Right atrium auricular region (tissue), 2 donors: ENCODE data around the gene ADAMTS2. TPM values are rescaled to one million over a fixed set of nuclear protein-coding genes. Genes with fewer than 3 reads are reported as not detected.

Source experiments
- DNase-seq: peaks from one replicate; pipeline ENCODE4 v3.0.0-alpha.2; 2019; ENCODE audit warnings: low spot score
- H3K27ac ChIP-seq, 2 donors: fragments of 200-600 bp; sonication (generic); 1 replicate in 1 of 2; 2 replicates in 1 of 2; pipeline ENCODE4 v1.5.1; 2016 to 2019
- H3K27me3 ChIP-seq, 2 donors: fragments of 200-600 bp; sonication (generic); one replicate each; pipeline versions ENCODE4 v1.5.1 to v1.6.0; 2017 to 2019
- H3K36me3 ChIP-seq: fragments of 200-600 bp; sonication (generic); one replicate; pipeline ENCODE4 v1.5.1; 2016
- H3K4me1 ChIP-seq, 2 donors: fragments of 200-600 bp; sonication (generic); one replicate each; pipeline versions ENCODE4 v1.5.1 to v1.6.0; 2017 to 2019
- H3K4me3 ChIP-seq, 2 donors: fragments of 200-600 bp; sonication (generic); 1 replicate in 1 of 2; 2 replicates in 1 of 2; pipeline ENCODE4 v1.5.1; 2017 to 2019; ENCODE audit warnings: mild to moderate bottlenecking in 1 of 2, moderate library complexity in 1 of 2
- H3K9me3 ChIP-seq, 2 donors: fragments of 200-600 bp; sonication (generic); one replicate each; pipeline ENCODE4 v1.5.1; 2019
- total RNA-seq, 2 donors: library from RNA; depleted of rRNA; stranded (reverse); fragments of >200 nt; gene quantifications; one replicate each; pipeline ENCODE4 v1.1.0, GENCODE V29; 2016
- TF ChIP-seq, protein P1 (sequence below), 2 donors: fragments of 200-600 bp; sonication (generic); IDR thresholded peaks; one replicate each; pipeline ENCODE4 v1.5.1; 2019; ENCODE audit warnings: antibody characterized with exemption in 2 of 2

ADAMTS2 gene
- total RNA-seq, 2 donors from 2014 or later: 13.6 to 13.7 TPM

DNA sequence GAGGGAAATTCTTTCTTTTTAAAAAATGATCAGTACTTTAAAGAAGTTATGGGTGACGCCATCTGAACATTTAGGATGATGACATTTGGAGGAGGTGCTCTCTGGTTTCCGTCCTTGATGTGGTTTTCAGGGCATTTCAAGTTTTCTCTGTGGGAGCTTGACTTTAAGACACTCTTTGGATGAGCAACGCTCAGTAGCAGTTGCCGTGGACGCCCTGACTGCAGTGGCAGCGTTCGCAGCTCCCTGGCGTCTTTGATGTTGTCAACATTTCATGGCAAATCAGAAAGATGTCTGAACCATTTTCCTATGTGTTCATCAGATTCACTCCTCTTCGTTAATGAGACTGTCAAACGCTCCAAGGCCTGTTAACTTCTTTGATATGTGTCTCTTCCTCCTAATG lies 199.0 kb downstream of the ADAMTS2 start:
- H3K9me3 ChIP-seq: no peaks in the 10 kb centered on the region
- no peaks in the 10 kb centered on the region for H3K4me1 ChIP-seq
- no peak for DNase-seq
- H3K27ac ChIP-seq: no peak overlapping the region
- no peak overlapping the region for H3K4me3 ChIP-seq
- no peaks in the 10 kb centered on the region for H3K27me3 ChIP-seq
- TF ChIP-seq, protein P1, sequence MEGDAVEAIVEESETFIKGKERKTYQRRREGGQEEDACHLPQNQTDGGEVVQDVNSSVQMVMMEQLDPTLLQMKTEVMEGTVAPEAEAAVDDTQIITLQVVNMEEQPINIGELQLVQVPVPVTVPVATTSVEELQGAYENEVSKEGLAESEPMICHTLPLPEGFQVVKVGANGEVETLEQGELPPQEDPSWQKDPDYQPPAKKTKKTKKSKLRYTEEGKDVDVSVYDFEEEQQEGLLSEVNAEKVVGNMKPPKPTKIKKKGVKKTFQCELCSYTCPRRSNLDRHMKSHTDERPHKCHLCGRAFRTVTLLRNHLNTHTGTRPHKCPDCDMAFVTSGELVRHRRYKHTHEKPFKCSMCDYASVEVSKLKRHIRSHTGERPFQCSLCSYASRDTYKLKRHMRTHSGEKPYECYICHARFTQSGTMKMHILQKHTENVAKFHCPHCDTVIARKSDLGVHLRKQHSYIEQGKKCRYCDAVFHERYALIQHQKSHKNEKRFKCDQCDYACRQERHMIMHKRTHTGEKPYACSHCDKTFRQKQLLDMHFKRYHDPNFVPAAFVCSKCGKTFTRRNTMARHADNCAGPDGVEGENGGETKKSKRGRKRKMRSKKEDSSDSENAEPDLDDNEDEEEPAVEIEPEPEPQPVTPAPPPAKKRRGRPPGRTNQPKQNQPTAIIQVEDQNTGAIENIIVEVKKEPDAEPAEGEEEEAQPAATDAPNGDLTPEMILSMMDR (IDR thresholded peaks at IDR 0.05): no peak
- H3K36me3 ChIP-seq: no peaks in the 10 kb centered on the region

DNA sequence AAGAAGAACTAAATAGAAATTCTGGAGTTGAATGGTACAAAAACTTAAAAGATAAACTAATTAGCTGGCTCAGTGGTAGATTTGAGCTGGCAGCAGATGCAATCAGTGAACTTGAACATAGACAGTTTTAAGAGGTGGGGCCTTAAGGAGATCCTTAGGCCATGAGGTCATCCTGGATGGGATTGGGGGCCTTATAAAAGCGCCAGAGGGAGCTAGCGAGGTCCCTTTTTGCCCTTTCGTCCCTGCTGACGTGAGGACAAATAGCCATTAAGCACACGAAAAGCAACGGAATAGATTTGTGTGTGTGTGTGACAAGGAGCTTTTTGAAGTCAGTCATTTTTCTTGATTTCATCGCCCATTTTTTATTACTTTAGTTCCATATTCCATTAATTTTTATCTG lies 201.8 kb downstream of the ADAMTS2 start:
- no peaks in the 10 kb centered on the region for H3K36me3 ChIP-seq
- no peak for DNase-seq
- H3K27me3 ChIP-seq: no peaks in the 10 kb centered on the region
- TF ChIP-seq, protein P1 (IDR thresholded peaks at IDR 0.05): peak in 1 of 2 donors; percentile 13
- no peaks in the 10 kb centered on the region for H3K4me1 ChIP-seq
- H3K27ac ChIP-seq: no peak overlapping the region
- H3K4me3 ChIP-seq: no peak overlapping the region
- no peaks in the 10 kb centered on the region for H3K9me3 ChIP-seq

DNA sequence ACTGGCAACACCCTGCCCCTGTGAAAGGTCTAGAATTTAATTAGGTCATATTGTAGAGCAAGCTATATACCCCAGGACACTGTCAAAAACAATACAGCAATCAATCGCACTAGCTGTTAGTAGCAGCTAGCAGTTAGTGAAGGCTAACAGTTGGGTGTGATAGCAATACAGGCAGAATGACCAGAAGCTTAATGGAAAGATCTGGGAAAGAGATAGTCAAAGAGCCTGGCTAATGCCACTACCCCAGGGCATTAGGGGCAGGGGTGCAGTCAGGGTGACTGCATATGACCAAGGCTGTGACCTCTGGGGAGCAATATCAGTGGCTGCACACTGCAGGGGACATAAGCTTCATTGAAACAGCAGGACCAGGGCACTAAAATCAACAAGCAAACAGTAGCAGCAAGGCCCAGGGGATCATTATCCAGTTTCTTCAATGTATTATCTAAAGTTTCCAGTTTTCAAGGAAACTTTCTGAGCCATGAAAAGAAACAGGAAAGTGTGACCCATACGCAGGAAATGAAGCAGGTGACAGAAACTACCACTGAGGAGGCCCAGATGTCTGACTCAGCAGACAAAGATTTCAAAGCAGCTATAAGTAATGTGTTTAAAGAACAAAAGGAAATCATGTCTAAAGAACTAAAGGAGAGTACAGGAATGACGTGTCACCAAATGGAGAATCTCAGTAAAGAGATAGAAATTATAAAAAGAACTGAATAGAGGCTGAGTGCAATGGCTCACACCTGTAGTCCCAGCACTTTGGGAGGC lies 202.6 kb downstream of the ADAMTS2 start:
- H3K36me3 ChIP-seq: no peaks in the 10 kb centered on the region
- TF ChIP-seq, protein P1 (IDR thresholded peaks at IDR 0.05): no peak
- no peaks in the 10 kb centered on the region for H3K27me3 ChIP-seq
- no peak overlapping the region for H3K4me3 ChIP-seq
- H3K4me1 ChIP-seq: no peaks in the 10 kb centered on the region
- H3K9me3 ChIP-seq: no peaks in the 10 kb centered on the region
- DNase-seq: no peak
- no peak overlapping the region for H3K27ac ChIP-seq

DNA sequence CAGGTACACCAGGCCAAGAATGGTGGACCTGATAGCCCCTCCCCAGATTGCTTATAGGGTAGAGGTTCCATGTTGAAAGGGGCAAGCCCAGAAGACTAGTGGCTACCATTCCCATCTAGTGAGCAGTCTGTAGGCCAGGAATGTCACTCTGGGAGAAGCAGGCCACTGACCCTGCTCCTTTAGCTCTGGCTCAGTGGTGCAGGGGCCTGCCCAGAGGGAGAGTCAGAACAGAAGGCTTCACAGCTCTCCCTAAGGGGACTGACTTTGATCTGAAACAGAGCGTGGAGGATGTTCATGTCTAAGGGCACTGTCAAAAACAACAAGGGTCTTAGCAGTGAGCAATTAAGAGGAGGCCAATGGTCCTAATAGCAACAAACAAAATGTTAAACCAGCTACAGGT lies 203.4 kb downstream of the ADAMTS2 start:
- Histone ChIP-seq H3K27me3 (no peaks in the 10 kb centered on the region), H3K27ac (no peak overlapping the region), H3K4me1 (no peaks in the 10 kb centered on the region), H3K36me3 (no peaks in the 10 kb centered on the region), H3K4me3 (no peak overlapping the region), H3K9me3 (no peaks in the 10 kb centered on the region)
- DNase-seq: no peak
- TF ChIP-seq, protein P1 (IDR thresholded peaks at IDR 0.05): no peak

DNA sequence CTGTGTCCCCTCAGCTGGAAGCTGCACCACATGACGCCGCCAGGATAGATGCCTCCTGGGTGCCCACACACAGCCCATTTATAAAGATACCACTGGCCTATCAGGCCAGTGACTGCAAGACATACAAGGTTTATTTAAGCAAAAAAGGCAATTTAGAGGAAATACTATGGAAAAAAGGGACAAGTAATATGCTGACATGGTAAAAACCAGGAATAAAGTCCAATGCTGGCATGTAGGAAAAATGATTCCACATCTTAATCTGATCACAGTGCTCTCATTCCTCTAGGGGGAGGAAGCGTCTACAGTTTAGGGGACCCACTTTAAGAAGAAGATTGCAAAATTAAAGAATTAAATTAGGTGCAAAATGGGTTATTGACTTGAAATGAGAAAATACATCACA lies 205.0 kb downstream of the ADAMTS2 start:
- TF ChIP-seq, protein P1 (IDR thresholded peaks at IDR 0.05): no peak
- DNase-seq: no peak
- H3K4me1 ChIP-seq: no peaks in the 10 kb centered on the region

DNA sequence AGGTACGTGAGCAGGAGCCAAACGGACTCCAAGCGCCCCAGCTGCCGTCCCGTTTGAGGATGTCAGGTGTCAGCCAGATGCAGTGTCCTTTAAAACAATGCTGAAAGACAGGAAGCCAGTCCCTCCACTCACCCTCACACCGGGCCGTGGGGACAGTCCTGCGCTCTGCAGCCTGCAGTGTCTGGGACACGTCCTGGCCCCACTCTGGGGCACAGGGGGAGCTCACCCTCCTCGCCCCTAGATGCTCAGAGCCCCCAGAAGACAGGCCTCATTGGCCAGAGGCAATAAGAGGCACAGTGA lies 205.4 kb downstream of the ADAMTS2 start:
- H3K27me3 ChIP-seq: no peaks in the 10 kb centered on the region
- H3K36me3 ChIP-seq: no peaks in the 10 kb centered on the region
- no peak for DNase-seq
- no peak overlapping the region for H3K27ac ChIP-seq
- H3K4me1 ChIP-seq: no peaks in the 10 kb centered on the region
- no peak overlapping the region for H3K4me3 ChIP-seq
- H3K9me3 ChIP-seq: no peaks in the 10 kb centered on the region
- TF ChIP-seq, protein P1 (IDR thresholded peaks at IDR 0.05): no peak

More for the DNA sequence above, 205.0 kb downstream of the ADAMTS2 start:
- Histone ChIP-seq H3K27me3 (no peaks in the 10 kb centered on the region), H3K27ac (no peak overlapping the region), H3K36me3 (no peaks in the 10 kb centered on the region), H3K4me3 (no peak overlapping the region), H3K9me3 (no peaks in the 10 kb centered on the region)
